Choroid plexus epithelial cell (primary cell): ENCODE data around the gene NFE2L1.

ENCODE experiments used
- DNase-seq: peaks from one replicate; pipeline ENCODE4 v3.0.0-alpha.2; 2010; ENCODE audit warnings: low read depth
- H3K4me3 ChIP-seq: 2 replicates; pipeline ENCODE4 v1.5.1; 2011; ENCODE audit warnings: low read depth, mild to moderate bottlenecking, control low read depth, low read length, moderate library complexity
- CTCF ChIP-seq: conservative IDR thresholded peaks from 2 replicates; pipeline ENCODE4 v1.5.1; 2011; ENCODE audit warnings: low read depth, mild to moderate bottlenecking, control low read depth, inconsistent platforms, low read length, moderate library complexity

NFE2L1 gene

GRCh38 chr17:48102798-48103715 is 54.9 kb downstream of the NFE2L1 start:
- no peak for DNase-seq
- no peak for TF ChIP-seq CTCF
- H3K4me3 ChIP-seq: no peak overlapping the region

GRCh38 chr17:48104440-48104839 is 56.3 kb downstream of the NFE2L1 start:
- H3K4me3 ChIP-seq: no peak overlapping the region
- no peak for DNase-seq
- TF ChIP-seq CTCF: no peak

- no peak for TF ChIP-seq CTCF
- DNase-seq: no peak
- H3K4me3 ChIP-seq: peak overlapping the region; percentile 94
Measured at GRCh38 chr17:48106802-48107136, 58.6 kb downstream of the NFE2L1 start.

- H3K4me3 ChIP-seq: peak within 1 kb of the TSS; percentile 94
- DNase-seq: peak; percentile 74
- TF ChIP-seq CTCF: no peak
Measured at GRCh38 chr17:48107137-48108055, 59.2 kb downstream of the NFE2L1 start, which contains the start of gene SNX11. Gene SNX11 (plus strand): TSS chr17:48107766. CDS start chr17:48112044, 4,278 bp downstream.

- no peak overlapping the region for H3K4me3 ChIP-seq
- DNase-seq: no peak
- no peak for TF ChIP-seq CTCF
Measured at GRCh38 chr17:48110761-48111160, 62.6 kb downstream of the NFE2L1 start.
